NCI-H524 (cell line): Measurements from ENCODE around the gene TBCK.
"Not testable (repeated sequence)": the region's sequence is repeated elsewhere in the genome, so short reads cannot be mapped to it uniquely, and the experiment has no call there.

Experiments used
- DNase-seq, 2 experiments: peaks; one replicate each; lab custom pipeline; 2025; lab: John Stamatoyannopoulos, UW

TBCK gene

DNA sequence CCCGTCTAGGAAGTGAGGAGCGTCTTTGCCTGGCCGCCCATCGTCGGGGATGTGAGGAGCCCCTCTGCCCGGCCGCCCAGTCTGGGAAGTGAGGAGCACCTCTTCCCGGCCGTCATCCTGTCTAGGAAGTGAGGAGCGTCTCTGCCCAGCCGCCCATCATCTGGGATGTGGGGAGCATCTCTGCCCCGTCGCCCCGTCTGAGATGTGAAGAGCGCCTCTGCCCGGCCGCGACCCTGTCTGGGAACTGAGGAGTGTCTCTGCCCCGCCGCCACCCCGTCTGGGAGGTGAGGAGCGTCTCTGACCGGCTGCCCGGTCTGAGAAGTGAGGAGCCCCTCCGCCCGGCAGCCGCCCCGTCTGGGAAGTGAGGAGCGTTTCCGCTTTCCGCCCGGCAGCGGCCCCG is 5.2 kb upstream of the TBCK start:
- not testable (repeated sequence) for DNase-seq

DNA sequence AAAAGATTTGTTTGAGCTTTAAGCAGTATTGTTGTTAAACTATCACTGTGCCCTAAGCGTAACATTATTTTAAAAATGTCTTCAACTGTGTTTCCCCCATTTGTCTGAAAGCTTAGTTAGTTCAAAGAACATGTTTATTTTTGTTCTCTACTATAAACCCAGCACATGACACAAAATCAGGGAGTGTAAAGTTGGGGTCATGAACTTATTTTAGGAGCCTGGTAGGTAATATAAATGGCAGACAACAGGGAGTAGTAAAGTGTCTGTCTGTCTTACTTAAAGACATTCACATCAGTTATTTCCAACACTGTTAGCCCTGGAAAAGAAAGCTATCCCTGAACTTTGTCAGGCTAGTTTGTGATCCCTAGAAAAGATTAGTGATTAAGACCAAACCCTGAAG is 4.2 kb upstream of the TBCK start:
- DNase-seq, result no peak

DNA sequence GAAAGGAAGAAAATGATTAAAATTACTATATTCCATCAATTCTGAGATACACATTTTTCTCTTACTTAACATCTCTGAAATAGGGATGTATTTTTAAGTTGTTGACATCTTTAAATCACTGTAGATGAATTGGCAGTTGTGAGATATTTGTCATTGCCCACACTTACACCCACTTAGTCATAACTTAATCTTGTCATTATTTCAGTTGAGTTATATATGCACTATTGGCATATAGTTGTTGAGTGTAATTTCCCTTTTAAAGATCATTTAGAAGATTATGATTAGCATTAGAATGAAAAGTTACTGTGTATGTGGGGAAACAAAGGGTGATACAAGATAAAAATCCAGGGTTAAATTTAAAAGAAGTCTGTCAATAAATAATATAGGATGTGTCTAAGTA is 2.5 kb upstream of the TBCK start:
- no peak for DNase-seq

DNA sequence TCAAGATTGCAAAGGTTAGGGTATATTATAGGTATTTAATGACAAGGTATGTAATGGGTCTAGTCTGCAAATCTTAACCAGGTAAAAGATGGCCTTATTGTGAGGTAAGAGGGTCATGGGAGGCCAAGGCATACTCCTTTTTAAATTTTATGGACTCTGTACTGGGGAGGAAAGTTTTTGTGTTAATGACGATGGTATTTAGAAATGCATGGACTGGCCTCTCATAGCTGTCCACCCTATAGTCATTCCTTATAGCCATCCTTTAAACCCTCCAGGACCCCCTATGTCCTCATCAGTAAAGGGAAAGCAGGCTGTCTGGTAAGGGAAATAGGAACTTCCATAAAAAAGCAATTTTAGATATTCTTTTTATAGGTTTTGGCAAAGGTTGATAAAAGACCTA is 1.8 kb upstream of the TBCK start:
- no peak for DNase-seq

DNA sequence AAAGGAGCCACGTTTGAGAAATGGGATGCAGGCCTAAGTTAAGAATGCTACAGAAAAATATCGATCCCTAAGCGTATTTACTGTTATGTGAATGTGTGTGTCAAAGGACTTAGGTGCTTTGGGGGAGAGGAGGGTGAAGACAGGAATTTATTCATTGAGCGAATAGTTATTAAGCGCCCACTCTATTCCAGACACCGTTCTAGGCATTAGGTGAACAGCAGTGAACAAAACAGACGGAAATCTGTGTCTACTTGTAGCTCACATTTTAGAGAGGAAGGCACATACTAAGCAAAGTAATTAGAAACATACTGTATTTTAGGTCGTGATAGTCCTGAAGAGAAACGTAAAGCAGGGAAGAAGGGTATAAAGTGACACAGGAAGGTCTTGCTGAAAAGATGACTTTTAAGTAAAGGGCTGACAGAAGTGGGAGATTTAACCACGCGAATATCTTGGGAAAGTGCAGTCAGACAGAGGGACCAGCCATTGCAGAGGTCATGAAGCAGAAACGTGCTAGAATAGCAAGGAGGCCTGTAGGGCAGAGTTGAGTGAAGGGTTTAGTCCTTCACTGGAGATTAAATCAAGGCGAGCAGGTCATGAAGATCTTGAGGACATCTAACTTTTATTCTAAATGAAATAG is 882 bp upstream of the TBCK start:
- no peak for DNase-seq

DNA sequence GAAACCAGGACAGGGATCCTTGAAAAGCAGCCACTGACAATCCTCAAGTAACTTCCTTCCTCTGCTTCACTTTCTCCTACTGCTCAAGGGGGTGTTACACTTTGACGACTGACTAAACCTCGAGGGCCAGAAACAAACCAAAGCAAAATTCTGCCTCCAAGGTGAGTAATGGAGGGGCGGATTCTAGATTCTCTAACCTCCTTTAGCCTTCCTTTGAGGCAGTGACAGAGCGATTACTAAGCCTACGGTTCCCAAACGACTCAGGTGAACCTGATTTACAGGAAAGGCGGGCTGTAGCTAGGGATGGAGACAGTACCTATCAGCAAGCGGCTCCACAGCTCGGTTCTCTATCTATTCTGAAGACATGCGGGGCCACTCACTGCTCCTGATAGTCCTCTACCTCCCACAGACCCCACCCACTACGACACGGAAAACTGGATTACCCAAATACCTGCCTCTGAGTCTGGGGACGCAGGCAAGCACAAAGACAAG is 487 bp downstream of the TBCK start:
- DNase-seq, result peak in 1 of 2 experiments; percentile 16

DNA sequence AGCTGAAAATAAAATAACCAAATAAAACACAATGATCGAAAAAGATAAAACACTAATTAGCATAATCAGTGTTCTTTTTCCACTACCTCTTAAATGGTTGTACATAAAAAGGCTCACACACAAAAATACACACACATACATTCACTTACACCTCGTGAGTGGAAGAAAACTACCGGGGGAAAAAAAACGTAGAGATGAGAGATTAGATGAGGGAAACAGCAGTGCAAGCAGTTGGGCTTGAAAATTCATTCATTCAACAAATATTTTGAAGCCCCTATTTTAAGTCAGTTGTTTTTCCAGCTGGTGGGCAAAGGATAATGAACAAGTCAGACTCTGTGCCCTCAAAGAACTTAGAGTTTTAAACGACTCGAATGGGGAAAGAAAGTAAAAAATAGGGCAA is 1.0 kb downstream of the TBCK start:
- DNase-seq, result no peak

DNA sequence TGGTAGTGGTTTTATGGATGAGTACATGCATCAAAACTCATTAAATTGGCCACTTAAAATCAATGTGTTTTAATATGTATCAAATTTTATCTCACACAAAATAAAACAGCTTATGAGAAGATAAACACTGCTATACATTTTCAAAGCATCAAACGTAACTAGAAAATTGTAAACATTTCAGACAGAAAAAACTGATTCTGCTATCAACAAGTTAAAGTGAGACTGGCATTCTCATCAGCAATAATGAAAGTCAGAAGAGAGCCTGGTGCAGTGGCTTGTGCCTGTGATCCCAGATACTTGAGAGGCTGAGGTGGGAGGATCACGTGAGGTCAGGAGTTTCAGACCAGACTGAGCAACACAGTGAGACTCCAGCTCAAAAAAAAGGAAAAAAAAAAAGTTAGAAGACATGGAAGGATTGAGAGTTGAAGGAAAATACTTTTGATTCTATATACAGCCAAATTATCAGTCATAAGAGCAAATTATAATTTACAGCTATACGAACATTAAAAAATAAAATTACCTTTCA is 2.9 kb downstream of the TBCK start:
- DNase-seq, result no peak

DNA sequence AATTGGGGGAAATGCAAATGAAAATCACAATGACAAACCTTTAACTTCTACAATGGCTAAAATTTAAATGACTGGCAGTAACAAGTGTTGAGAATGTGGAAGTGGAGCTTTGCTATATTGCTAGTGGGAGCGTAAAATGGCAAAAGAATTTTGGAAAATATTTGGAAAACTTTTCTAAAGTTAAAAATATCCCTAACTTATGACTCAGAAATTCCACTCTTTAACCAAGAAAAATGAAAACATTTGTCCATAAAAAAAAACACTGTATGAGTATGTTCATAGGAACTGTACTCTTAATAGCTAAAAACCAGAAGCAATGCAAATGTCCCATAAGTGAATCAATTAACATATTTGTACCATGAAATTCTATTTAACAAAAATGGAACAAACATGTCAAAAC is 3.6 kb downstream of the TBCK start:
- no peak for DNase-seq

DNA sequence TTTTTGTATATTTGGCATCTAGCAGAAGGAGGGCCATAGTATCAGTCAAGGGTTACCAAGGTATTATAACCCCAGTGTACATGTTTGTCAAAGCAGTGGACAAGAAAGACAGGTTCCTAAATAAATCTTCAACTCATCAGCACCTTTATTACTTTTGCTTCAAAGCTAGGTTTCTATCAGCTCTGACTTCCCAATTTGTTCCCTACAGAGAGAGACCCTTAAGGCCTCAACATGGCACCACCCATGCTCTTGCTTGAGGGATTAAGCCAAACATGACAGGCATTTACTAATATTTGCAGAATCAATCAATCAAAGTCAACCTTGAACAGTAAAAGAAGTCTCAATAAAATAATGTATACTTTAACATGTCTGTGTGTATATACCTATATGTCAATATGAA is 9.4 kb downstream of the TBCK start:
- no peak for DNase-seq

DNA sequence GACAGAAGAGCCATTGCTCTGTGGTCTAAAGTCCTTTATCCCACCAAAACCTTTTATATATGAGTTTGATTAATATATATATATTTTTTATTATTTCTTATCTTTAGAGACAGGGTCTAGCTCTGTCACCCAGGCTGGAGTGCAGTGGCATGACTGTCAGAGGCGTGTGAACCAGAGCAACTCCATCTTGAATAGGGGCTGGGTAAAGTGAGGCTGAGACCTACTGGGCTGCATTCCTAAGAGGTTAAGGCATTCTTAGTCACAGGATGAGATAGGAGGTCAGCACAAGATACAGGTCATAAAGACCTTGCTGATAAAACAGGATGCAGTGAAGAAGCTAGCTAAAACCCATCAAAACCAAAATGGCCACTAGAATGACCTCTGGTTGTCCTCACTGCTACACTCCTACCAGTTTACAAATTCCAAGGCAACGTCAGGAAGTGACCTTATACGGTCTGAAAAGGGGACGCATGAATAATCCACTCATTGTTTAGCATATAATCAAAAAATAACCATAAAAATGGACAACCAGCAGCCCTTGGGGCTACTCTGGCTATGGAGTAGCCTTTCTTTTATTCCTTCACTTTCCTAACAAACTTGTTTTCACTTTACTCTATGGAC is 10.5 kb downstream of the TBCK start:
- no peak for DNase-seq

DNA sequence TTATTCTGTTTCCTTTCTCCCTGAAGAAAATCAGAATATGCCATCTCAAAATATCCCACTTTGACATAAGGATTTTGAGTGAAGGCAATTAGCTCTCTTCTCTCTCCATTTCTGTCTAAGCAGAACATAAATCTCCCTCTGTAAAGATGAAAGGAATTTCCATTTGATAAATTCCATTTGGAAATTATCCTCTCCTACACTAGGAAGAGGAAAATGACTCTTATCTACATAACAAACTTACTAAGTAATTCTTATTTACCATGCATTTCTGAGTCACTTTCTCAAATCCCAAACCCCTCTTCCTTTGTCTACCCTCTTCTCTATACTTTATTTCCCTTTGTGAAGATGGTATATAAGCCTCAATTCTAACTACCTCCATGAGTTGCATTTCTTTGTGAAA is 11.4 kb downstream of the TBCK start:
- DNase-seq, result no peak

DNA sequence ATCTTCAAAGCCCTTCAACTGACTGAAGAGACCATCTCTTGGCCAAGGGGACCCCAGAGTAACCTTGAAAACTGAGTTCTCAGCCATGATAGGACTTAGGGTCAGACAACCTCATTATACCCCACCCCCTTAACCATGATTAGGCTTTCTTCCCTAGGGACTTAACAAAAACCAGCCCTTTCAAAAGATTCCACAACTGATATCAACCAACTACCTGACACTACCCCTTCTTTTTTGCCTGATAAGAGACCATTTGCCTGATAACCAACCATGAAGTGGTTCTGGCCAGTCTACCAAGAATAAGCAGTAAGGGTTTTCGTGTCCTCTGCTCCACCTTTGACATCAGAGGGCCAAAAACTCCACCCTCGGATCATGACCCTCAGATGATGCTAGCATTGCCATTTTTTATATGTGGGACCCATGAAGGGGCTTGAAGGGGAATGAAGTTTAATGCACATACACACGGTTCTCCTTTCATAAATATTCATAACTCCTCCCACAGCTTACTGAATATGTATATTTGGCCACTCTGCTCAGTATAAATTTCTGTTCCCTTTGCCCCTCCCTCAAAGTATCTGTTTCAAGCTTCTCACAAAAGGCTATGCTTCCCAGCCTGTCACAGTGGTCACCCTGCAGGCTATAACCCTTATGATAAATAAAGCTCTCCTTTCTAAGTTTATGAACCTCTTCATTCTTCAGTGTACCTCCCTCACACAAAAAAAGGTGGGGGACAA is 12.3 kb downstream of the TBCK start:
- DNase-seq, result no peak

DNA sequence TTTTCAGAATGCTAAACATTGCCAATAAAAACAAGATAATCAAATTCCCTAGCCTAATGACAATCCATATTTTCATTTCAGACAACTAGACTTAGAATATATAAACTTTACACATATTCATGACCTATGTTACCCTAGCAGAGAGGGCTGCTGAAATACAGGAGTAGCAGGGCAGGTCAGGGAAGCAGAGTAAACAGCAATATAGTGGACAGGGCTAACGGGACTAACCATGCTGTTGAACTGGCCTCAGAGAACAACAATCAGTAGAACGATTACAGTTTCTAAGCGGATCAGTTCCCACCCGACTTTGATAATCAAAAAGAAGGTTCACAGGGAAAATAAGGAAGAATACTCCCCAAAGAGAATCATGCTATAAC is 14.0 kb downstream of the TBCK start:
- DNase-seq, result no peak

DNA sequence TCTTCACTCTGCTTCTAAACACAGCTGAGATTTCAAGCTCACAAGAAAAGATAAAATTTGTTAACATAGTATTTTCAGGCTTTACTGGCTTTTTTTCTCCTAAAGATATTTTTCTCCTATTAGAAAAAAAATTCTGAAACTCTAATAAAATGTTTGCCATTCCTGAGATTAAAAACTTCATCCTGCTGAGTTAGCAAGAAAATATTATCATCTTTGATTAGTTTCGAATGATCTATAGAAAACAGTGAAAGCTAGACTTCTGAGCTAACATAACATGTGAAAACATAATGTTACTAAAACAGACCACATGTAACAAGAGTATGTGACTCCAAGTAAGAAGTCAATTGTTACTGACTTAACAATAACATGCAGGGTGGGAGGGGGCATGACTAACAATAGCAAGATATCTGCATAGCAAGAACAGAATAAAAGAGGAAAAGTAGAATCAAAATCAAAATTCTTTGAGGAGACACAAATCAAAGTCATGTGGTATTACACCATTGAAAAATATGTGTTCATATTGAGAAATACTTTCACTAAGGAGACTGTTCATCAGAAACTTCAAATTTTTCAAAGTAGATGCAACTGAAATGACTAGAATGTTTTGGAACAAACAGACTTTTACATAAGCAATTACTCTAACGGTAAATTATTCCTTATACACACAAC is 14.5 kb downstream of the TBCK start:
- no peak for DNase-seq

DNA sequence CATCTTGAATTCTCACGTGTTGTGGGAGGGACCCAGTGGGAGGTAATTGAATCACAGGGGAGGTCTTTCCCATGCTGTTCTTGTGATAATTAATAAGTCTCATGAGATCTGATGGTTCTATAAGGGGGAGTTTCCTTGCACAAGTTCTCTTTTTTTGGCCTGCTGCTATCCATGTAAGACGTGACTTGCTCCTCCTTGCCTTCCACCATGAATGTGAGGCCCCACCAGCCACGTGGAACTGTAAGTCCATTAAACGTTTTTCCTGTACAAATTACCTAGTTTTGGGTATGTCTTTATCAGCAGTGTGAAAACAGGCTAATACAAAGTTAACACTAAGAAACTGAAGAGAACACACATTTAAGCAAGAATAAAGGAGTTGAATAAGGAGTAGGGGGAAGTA is 16.0 kb downstream of the TBCK start:
- DNase-seq, result no peak

DNA sequence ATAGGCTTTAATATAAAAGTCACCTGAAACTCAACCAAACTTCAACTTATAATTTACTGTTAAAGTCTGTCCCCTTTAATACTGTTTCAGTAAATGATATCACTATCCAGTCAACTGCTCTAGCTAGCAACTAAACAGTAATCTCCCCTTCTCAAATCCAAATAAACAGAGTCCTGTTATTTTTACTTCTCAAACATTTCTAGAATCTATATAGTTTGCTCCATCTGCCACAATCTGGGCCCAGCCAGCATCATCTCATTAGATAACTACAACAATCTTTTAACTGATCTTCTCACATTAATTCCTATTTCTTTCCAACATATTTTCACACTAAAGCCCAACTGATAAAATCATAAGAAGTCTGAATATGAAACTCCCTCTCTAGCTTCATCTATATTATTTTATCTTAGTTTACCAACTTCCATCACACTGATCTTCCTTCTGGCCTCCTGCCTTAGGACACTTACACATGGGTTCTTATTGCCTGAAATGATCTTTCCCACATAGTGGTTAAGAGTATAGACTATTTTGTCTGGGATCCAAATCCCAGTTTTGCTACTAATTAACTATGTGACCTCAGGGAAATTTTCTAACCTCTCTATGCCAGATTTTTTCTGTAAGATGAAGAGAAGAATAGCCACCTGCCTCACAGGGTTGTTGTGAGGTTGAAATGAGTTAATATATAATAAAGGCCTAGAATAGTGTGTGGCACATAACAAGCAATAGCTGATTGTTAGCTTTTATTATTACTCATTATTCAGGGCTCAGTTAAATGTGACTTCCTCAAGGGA is 18.6 kb downstream of the TBCK start:
- DNase-seq, result no peak

DNA sequence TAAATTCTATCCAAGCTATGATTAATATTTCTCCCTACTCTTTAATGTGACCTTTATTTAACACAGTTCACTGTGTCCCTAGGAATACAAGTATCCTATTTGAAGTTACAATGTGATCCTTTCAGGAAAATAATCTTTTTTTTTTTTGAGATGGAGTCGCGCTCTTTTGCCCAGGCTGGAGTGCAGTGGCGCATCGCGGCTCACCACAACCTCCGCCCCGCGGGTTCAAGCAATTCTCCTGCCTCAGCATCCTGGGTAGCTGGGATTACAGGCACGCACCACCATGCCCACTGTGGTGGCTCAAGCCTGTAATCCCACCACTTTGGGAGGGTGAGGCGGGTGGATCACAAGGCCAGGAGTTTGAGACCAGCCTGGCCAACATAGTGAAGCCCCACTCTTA is 21.9 kb downstream of the TBCK start:
- no peak for DNase-seq

DNA sequence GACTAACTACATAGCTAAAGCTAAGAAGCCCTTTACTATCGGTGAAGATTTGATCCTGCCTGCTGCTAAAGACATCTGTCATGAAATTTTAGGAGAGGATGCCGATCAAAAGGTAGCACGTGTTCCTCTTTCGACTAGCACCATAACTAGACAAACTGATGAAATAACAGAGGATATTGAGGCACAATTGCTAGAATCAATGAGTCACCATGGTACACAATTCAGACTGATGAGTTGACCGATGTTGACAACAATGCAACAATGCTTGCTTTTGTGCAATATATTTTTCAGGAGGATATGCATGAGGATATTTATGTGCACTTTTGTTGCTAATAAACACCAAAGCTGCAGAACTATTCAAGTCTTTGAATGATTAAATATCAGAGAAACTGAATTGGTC is 24.3 kb downstream of the TBCK start:
- DNase-seq, result peak; percentile 49 to 77

DNA sequence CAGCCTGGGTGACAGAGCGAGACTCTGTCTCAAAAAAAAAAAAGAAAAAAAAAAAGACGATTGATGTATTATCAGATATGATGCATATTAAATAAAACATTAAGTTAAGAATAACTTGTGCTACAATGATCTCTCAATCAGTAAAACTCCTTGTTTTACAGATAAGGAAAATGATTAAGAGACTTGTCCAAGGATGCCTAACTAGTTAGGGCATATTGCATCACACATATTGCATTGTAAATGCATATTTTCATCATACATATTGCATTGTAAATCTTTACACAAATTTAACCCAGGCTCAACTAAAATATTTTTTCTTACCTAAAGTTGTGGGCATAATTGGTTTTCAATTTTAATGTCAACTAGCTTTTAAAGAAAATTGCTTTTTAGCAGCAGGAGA is 26.3 kb downstream of the TBCK start:
- DNase-seq, result no peak

DNA sequence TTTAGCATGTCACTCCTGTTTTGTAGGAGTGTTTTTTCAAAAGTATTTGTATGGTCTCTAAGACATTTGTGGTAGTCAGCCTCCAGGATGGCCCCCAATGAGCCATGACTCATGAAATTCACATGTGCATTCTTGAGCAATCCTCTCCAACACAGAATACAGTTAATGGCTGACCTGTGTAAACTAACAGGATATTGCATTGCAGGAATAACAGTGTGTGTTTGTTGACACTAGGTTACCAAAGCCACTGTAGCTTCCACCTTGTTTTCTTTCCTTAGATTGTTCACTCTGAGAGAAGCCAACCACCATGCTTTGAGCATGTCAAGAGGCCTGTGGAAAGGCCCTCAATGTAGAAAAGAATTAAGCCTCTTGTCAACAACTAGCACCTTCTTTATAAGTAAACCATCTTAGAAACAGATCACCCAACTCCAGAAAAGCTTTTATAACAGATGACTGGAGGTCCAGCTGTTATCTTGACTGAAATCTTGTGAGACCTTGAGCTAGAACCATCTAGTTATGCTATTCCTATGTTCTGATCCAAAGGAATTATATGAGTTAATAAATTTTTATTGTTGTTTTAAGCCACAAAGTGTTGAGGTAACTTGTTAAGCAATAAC is 28.5 kb downstream of the TBCK start:
- DNase-seq, result no peak
